K562 (cell line): ENCODE measurements around the gene LASP1. TPM values are rescaled to one million over a fixed set of nuclear protein-coding genes. Genes with fewer than 3 reads are reported as not detected.
A peak's percentile ranks its signal among the peaks of the same experiment; 100 is the strongest.

Experiments used
- CBFA2T2 ChIP-seq: fragments of 450-650 bp; conservative IDR thresholded peaks from 2 replicates; pipeline ENCODE4 v1.6.1; 2017; ENCODE audit warnings: mild to moderate bottlenecking
- CTBP1 ChIP-seq: fragments of 450-650 bp; IDR thresholded peaks from 2 replicates; pipeline ENCODE4 v1.6.1; 2016; ENCODE audit warnings: borderline replicate concordance
- EZH2 ChIP-seq: IDR thresholded peaks from 2 replicates; pipeline ENCODE4 v1.6.1; 2012; ENCODE audit warnings: low read depth, mild to moderate bottlenecking, inconsistent platforms, low read length, borderline replicate concordance
- FOSL1 ChIP-seq: fragments of 200-800 bp; sonication (Bioruptor generic); conservative IDR thresholded peaks from 2 replicates; pipeline ENCODE4 v1.6.1; 2016; ENCODE audit warnings: missing genetic modification characterization, missing compliant biosample characterization
- HCFC1 ChIP-seq: IDR thresholded peaks from 2 replicates; pipeline ENCODE4 v1.6.1; 2012; ENCODE audit warnings: low read depth, low read length, improper control_type of control experiment
- ILF3 ChIP-seq: fragments of 450-650 bp; IDR thresholded peaks from 2 replicates; pipeline ENCODE4 v1.6.1; 2018; ENCODE audit warnings: antibody characterized with exemption, mild to moderate bottlenecking, moderate library complexity, borderline replicate concordance
- JUND ChIP-seq, 2 experiments: IDR thresholded peaks; 2 replicates in 1 of 2; 3 replicates in 1 of 2; pipeline ENCODE4 v1.6.1; 2011; ENCODE audit warnings: borderline replicate concordance in 2 of 2, low read depth in 2 of 2, low read length in 2 of 2, improper control_type of control experiment in 1 of 2, missing biosample characterization in 1 of 2, missing genetic modification characterization in 1 of 2, missing genetic modification reagents in 1 of 2
- LEF1 ChIP-seq: fragments of 450-650 bp; IDR thresholded peaks from 2 replicates; pipeline ENCODE4 v1.6.1; 2016; ENCODE audit warnings: mild to moderate bottlenecking
- MAFG ChIP-seq: fragments of 450-650 bp; conservative IDR thresholded peaks from 2 replicates; pipeline ENCODE4 v1.6.1; 2016; ENCODE audit warnings: missing genetic modification characterization, missing compliant biosample characterization
- NBN ChIP-seq: fragments of 450-650 bp; IDR thresholded peaks from 2 replicates; pipeline ENCODE4 v1.6.1; 2016; ENCODE audit warnings: low read depth, mild to moderate bottlenecking
- POLR2AphosphoS2 ChIP-seq: IDR thresholded peaks from 2 replicates; pipeline ENCODE4 v1.6.1; 2012; ENCODE audit warnings: low read length, improper control_type of control experiment
- RNF2 ChIP-seq: sonication (generic); IDR thresholded peaks from 2 replicates; pipeline ENCODE4 v1.6.1; 2016
- TEAD1 ChIP-seq, 2 experiments: fragments of 450-650 bp in 1 of 2; sonication (generic) in 1 of 2; formaldehyde crosslinking; IDR thresholded peaks; 2 replicates each; pipeline versions ENCODE4 v1.4.0 to v1.8.0; 2020 to 2022; ENCODE audit warnings: mild to moderate bottlenecking in 2 of 2, missing genetic modification reagents in 1 of 2
- TFE3 ChIP-seq: fragments of 450-650 bp; formaldehyde crosslinking; IDR thresholded peaks from 2 replicates; pipeline ENCODE4 v1.4.0; 2020; ENCODE audit warnings: mild to moderate bottlenecking, mixed read lengths
- ZEB2 ChIP-seq: fragments of 450-650 bp; IDR thresholded peaks from 2 replicates; pipeline ENCODE4 v1.6.1; 2016
- ZNF121 ChIP-seq: sonication (generic); formaldehyde crosslinking; conservative IDR thresholded peaks from 2 replicates; pipeline ENCODE4 v1.8.0; 2022; ENCODE audit warnings: missing genetic modification reagents
- ZNF174 ChIP-seq: fragments of 250-450 bp; sonication (Bioruptor Pico); IDR thresholded peaks from 2 replicates; pipeline ENCODE4 v1.4.0; 2020; ENCODE audit warnings: mild to moderate bottlenecking
- ZNF780A ChIP-seq: fragments of 250-450 bp; sonication (Bioruptor Pico); IDR thresholded peaks from 2 replicates; pipeline ENCODE4 v1.5.0; 2021; ENCODE audit warnings: mild to moderate bottlenecking
- polyA plus RNA-seq, 8 experiments: library from polyadenylated mRNA; depleted of rRNA in 4 of 8; stranded (reverse) in 5 of 8; unstranded in 3 of 8; fragments of >200 nt; fragmentation: Nextera tagmentation in 2 of 8; fragmentation: Illumina TruSeq in 1 of 8; extraction: Ambion mirVana in 2 of 8; extraction: Trizol in 1 of 8; gene quantifications; 2 replicates each; pipeline versions ENCODE4 v1.2.1 to v1.2.3, GENCODE V29; 2011 to 2014; ENCODE audit warnings: inconsistent platforms in 1 of 8, missing spikeins in 1 of 8
- total RNA-seq, 7 experiments: library from RNA; depleted of rRNA in 6 of 7; stranded (reverse); fragments of >200 nt in 6 of 7; fragmentation: Illumina TruSeq in 2 of 7; extraction: Trizol in 2 of 7; gene quantifications; 2 replicates each; pipeline versions ENCODE4 v1.2.1 to v1.2.3, GENCODE V29; 2011 to 2021; ENCODE audit warnings: low replicate concordance in 1 of 7
- TF ChIP-seq, protein P1 (sequence below): fragments of 250-450 bp; sonication (Bioruptor Pico); IDR thresholded peaks from 2 replicates; pipeline ENCODE4 v1.5.0; 2021; ENCODE audit warnings: mild to moderate bottlenecking, moderate library complexity
- TF ChIP-seq, protein P2 (sequence below), 2 experiments: fragments of 450-650 bp in 1 of 2; sonication (generic) in 1 of 2; formaldehyde crosslinking in 1 of 2; IDR thresholded peaks in 1 of 2; conservative IDR thresholded peaks in 1 of 2; 2 replicates each; pipeline versions ENCODE4 v1.6.1 to v1.8.1; 2016 to 2023; ENCODE audit warnings: mild to moderate bottlenecking in 2 of 2, moderate library complexity in 2 of 2, inconsistent platforms in 1 of 2, missing genetic modification reagents in 1 of 2

Gene LASP1
- total and polyA plus RNA-seq, 9 of the 15 experiments (the other 6 are each of a cell fraction or from before 2014, with no cell fraction given) = 23.0 to 125 (median 55.3) TPM

DNA sequence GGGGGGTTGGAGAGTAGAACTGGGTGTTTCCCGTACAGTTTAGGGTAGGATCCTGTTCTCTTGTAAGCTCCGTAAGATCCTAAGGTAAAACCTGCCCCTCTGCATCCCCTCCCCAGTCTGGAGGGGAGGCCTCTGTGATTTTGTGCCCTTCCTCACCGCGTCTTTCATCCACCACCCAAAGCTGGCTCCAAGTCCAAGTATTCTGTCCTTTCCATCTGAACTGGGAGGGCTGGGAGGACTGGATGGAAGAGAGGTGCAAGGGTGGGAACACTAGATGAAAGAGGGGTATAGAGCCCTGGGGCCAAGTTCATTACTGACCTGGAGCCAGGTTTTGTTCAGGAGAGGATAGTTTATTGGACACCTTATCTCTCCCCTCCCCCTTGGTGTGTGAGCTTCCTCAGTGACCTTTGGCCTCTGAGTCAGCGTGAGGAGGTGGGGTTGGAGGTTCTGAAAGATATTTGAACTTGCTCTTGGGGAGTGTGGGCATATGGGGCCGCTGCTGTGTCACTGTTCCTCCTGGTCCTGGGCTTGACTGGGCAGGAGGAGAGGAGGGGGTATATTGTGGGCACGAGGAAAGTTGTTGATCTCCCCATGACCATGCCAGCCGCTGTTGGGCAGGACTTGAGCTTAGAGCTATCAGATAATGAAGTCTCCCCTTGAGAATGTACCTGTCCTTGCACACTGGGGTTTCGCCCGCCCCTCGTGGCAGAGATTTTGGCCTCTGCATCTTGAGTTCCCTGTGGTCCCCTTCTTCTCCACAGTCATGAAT, 1.6 kb downstream of the LASP1 start (continued):
- peak; percentile 95 for TF ChIP-seq FOSL1 (tag)
- TF ChIP-seq RNF2 = no peak
- TF ChIP-seq ZNF174 (CRISPR knock-in tag) = no peak
- TF ChIP-seq TFE3 (CRISPR knock-in tag) = no peak
- TF ChIP-seq POLR2AphosphoS2 = no peak
- peak; percentile 56; the same call in 1 of the 2 replicates for TF ChIP-seq NBN
- TF ChIP-seq ZNF121 (CRISPR knock-in tag) = no peak
- TF ChIP-seq, protein P1, sequence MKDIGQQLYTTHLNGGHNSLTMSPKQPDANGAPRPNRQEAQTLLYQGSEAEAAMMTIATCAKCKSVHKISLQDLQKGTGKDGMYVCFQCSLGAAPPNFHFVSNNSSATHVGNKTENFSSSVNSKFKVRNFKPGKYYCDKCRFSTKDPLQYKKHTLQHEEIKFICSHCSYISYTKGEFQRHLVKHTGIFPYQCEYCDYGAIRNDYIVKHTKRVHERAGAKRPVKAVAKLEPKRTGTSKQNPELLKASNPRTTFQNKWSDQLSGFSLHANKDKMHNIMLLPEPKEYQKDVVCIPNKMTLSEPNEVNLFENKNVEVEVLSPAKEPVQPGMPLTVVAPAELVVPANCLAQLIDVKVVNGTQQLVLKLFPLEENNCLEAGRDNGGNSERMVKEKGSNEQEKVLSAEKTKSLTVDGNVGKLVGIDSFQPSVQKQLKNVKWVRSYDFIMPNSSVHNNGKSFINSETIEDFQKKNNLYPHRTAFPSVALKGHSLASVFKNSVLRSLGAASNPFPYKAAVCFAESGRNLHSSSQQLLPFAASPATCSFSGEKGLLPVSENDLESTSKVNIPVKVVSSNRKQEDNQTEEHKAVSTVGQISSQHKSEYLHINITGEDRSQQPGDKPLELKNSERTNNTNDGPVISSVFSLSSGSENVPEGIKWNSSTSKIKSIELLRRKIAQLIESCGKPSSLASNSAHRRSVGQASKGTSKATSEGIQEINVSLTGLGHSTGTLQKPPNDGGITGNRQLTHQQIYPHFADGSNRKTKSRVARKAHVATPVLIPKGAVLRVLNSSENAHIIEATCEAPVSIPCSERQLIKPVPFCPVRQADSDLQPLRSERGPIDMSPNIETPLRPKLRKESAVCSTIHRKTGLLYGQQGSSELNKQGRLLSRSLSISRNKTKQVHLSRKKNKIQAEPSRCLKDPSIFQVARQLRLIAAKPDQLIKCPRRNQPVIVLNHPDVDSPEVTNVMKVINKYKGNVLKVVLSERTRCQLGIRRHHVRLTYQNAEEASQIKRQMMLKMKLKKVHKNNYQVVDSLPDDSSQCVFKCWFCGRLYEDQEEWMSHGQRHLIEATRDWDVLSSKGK (CRISPR knock-in tag) = no peak
- peak; percentile 48 for TF ChIP-seq MAFG (tag)
- TF ChIP-seq, protein P2, sequence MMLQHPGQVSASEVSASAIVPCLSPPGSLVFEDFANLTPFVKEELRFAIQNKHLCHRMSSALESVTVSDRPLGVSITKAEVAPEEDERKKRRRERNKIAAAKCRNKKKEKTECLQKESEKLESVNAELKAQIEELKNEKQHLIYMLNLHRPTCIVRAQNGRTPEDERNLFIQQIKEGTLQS (IDR thresholded peaks at IDR 0.05) = peak; percentile 94
- TF ChIP-seq, protein P2 (CRISPR knock-in tag; conservative IDR thresholded peaks at IDR 0.05) = peak; percentile 75; the same call in 1 of the 2 replicates
- TF ChIP-seq ZEB2 = 0 out of 2 replicates have a peak, but pooled peaks have one; percentile 65
- peak; percentile 99 for TF ChIP-seq JUND (IDR thresholded peaks at IDR 0.05; ENCODE audit: borderline replicate concordance, low read depth, low read length)
- peak; percentile 98; the same call in 2 of the 3 replicates for TF ChIP-seq JUND (tag; IDR thresholded peaks at IDR 0.05; ENCODE audit: borderline replicate concordance, low read depth, low read length)
- no peak for TF ChIP-seq EZH2
- TF ChIP-seq TEAD1 (CRISPR knock-in tag; IDR thresholded peaks at IDR 0.05) = no peak
- no peak for TF ChIP-seq HCFC1
- TF ChIP-seq ILF3 = no peak
- TF ChIP-seq LEF1 = peak; percentile 86
- TF ChIP-seq CBFA2T2 = 0 out of 2 replicates have a peak, but pooled peaks have one; percentile 14
- peak; percentile 64; the same call in 1 of the 2 replicates for TF ChIP-seq CTBP1
- TF ChIP-seq ZNF780A = no peak
